NT2/D1 (cell line): ENCODE measurements around the gene ZNF396.

ENCODE experiments used
- DNase-seq: peaks from one replicate; pipeline ENCODE4 v3.0.0-alpha.2; 2011; ENCODE audit warnings: low read depth, low spot score
- H3K27me3 ChIP-seq: 2 replicates; pipeline ENCODE4 v1.6.0; 2011; ENCODE audit warnings: mild to moderate bottlenecking; ENCODE audit not compliant: insufficient read length, insufficient read depth
- H3K36me3 ChIP-seq: 2 replicates; pipeline ENCODE4 v1.6.1; 2011; ENCODE audit warnings: mild to moderate bottlenecking, low read length, mixed read lengths; ENCODE audit not compliant: insufficient read depth, insufficient read length
- H3K4me1 ChIP-seq: 2 replicates; pipeline ENCODE4 v1.5.1; 2011; ENCODE audit not compliant: insufficient read depth, insufficient read length
- H3K4me3 ChIP-seq: 2 replicates; pipeline ENCODE4 v1.5.1; 2011; ENCODE audit warnings: low read depth; ENCODE audit not compliant: insufficient read length
- H3K9ac ChIP-seq: 2 replicates; pipeline ENCODE4 v1.6.0; 2011; ENCODE audit warnings: low read depth; ENCODE audit not compliant: insufficient read length
- H3K9me3 ChIP-seq: 2 replicates; pipeline ENCODE4 v1.5.1; 2011; ENCODE audit warnings: mild to moderate bottlenecking, low read length; ENCODE audit not compliant: insufficient read depth
- SUZ12 ChIP-seq: IDR thresholded peaks from 2 replicates; pipeline ENCODE4 v1.6.1; 2011; ENCODE audit not compliant: insufficient read length, insufficient read depth; ENCODE audit errors: extremely low read depth
- YY1 ChIP-seq: IDR thresholded peaks from 2 replicates; pipeline ENCODE4 v1.6.1; 2011; ENCODE audit not compliant: insufficient read length, insufficient read depth
- ZNF274 ChIP-seq: IDR thresholded peaks from 2 replicates; pipeline ENCODE4 v1.6.1; 2011; ENCODE audit warnings: mild to moderate bottlenecking, low read depth, low read length

The ZNF396 gene

GRCh38 chr18:35376742-35377695, at the start of gene ZNF396:
Gene ZNF396, minus strand, starts transcription at chr18:35377337. Its CDS starts 3,045 bp downstream, at chr18:35374292.
- TF ChIP-seq SUZ12 (no peak), ZNF274 (no peak), YY1 (no peak)
- Histone ChIP-seq H3K9ac (peak within 1 kb of the TSS; percentile 87), H3K9me3 (no peaks in the 10 kb centered on the region), H3K4me1 (no peaks in the 10 kb centered on the region), H3K4me3 (peak within 1 kb of the TSS; percentile 76), H3K27me3 (peaks cover 13% of the 10 kb centered on the region), H3K36me3 (no peaks in the 10 kb centered on the region)
- DNase-seq: no peak

DNA sequence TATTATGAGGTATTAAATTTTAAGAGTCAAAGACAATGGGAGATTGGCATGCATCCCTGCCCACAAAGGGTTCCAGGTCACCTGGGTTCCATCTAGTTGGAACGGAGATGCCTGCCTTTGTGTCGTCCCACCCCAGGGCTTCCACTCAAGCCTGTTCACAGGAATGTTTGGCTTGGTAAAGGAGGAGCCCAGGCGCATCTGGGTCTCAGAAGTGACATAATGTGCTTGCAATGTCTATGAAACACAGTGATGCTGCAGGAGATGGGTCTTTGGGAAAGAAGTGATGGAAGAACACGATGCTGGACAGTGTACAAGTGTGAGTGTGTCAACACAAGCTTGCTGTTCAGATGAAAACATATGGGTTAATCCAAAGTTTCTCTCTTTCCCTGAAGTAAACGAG, 49.6 kb upstream of the ZNF396 start:
- Histone ChIP-seq H3K4me1 (no peaks in the 10 kb centered on the region), H3K9ac (no peak overlapping the region), H3K9me3 (no peaks in the 10 kb centered on the region), H3K27me3 (no peaks in the 10 kb centered on the region), H3K36me3 (no peaks in the 10 kb centered on the region), H3K4me3 (no peak overlapping the region)
- TF ChIP-seq SUZ12 (no peak), ZNF274 (no peak), YY1 (no peak)
- DNase-seq: no peak

DNA sequence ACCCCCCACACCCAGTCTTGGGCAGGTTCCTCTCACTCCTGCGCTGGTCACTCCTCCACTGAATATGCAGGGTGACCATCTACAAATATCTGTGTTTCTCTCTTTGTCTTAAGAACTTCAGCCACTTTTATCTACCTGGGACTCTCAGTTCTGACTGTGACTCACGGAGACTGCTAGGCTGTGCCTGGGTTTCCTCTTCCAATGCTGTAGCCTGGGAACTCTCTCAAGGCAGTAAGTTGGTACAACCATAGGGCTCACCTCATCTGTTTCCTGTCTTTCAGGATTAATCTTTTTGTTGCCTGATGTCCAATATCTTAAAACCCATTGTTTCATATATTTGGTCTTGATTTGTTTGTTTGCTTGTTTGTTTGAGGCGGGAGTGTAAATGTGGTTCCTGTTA, 47.2 kb upstream of the ZNF396 start:
- Histone ChIP-seq H3K27me3 (no peaks in the 10 kb centered on the region), H3K9me3 (no peaks in the 10 kb centered on the region; the same call in 1 of the 2 replicates), H3K9ac (no peak overlapping the region), H3K4me1 (no peaks in the 10 kb centered on the region), H3K4me3 (no peak overlapping the region), H3K36me3 (no peaks in the 10 kb centered on the region)
- TF ChIP-seq YY1 (no peak), ZNF274 (no peak), SUZ12 (no peak)
- DNase-seq: no peak

GRCh38 chr18:35422237-35422636, 45.1 kb upstream of the ZNF396 start:
- H3K36me3 ChIP-seq: no peaks in the 10 kb centered on the region
- H3K9me3 ChIP-seq: peaks cover 6% of the 10 kb centered on the region; the same call in 1 of the 2 replicates
- DNase-seq: no peak
- no peaks in the 10 kb centered on the region for H3K27me3 ChIP-seq
- no peaks in the 10 kb centered on the region for H3K4me1 ChIP-seq
- TF ChIP-seq YY1 (no peak), ZNF274 (no peak), SUZ12 (no peak)
- no peak overlapping the region for H3K9ac ChIP-seq
- no peak overlapping the region for H3K4me3 ChIP-seq

- DNase-seq: no peak
- H3K36me3 ChIP-seq: no peaks in the 10 kb centered on the region
- H3K27me3 ChIP-seq: no peaks in the 10 kb centered on the region
- H3K9me3 ChIP-seq: peaks cover 10% of the 10 kb centered on the region; the same call in 1 of the 2 replicates
- H3K4me3 ChIP-seq: no peak overlapping the region
- TF ChIP-seq YY1: no peak
- TF ChIP-seq SUZ12: no peak
- no peaks in the 10 kb centered on the region for H3K4me1 ChIP-seq
- no peak overlapping the region for H3K9ac ChIP-seq
Measured at GRCh38 chr18:35418610-35419009, 41.5 kb upstream of the ZNF396 start.

DNA sequence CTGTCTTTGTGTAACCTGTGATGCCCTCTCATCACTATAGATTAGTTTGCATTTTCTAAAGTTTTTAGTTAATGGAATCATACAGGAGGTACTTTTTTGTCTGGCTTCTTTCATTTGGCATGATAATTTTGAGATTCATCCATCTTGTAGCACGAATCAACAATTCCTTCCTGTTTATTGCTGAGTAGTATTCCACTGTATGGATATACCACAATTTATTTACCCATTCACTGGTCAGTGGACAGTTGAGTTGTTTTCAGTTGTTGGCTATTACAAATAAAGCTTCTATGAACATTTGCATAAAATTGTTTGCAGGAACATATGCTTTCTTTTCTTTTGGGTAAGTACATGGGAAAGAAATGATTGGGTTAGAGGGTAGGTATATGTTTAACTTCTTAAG, 40.1 kb upstream of the ZNF396 start:
- Histone ChIP-seq H3K9ac (no peak overlapping the region), H3K36me3 (no peaks in the 10 kb centered on the region), H3K9me3 (peaks cover 10% of the 10 kb centered on the region; the same call in 1 of the 2 replicates), H3K4me1 (no peaks in the 10 kb centered on the region), H3K4me3 (no peak overlapping the region), H3K27me3 (no peaks in the 10 kb centered on the region)
- DNase-seq: no peak
- TF ChIP-seq YY1: no peak
- no peak for TF ChIP-seq SUZ12
- no peak for TF ChIP-seq ZNF274

- no peak for DNase-seq
- no peak overlapping the region for H3K9ac ChIP-seq
Measured at GRCh38 chr18:35415511-35416073, 38.5 kb upstream of the ZNF396 start.

More at GRCh38 chr18:35415511-35416073, 38.5 kb upstream of the ZNF396 start:
- no peaks in the 10 kb centered on the region for H3K36me3 ChIP-seq
- H3K4me3 ChIP-seq: no peak overlapping the region
- no peaks in the 10 kb centered on the region for H3K4me1 ChIP-seq
- TF ChIP-seq ZNF274 (no peak), YY1 (no peak), SUZ12 (no peak)
- no peaks in the 10 kb centered on the region for H3K27me3 ChIP-seq
- peaks cover 13% of the 10 kb centered on the region; the same call in 1 of the 2 replicates for H3K9me3 ChIP-seq
